ENCODE data around the gene AGAP2. TPM values are rescaled to one million over a fixed set of nuclear protein-coding genes. Genes with fewer than 3 reads are reported as not detected.
A peak's percentile ranks its signal among the peaks of the same experiment; 100 is the strongest.

AGAP2 gene
- total and polyA plus RNA-seq, 2 of the 13 experiments (the other 11 are each of a cell fraction or from before 2014, with no cell fraction given), result 0.38 to 0.45 TPM

- Histone ChIP-seq H3K4me1 (ENCODE audit: insufficient read depth, low read length) (peaks cover 43% of the 10 kb centered on the region), H3K4me2 (ENCODE audit: low read depth, low read length) (peak overlapping the region; percentile 80; the same call in 1 of the 2 replicates), H3K9me3 (ENCODE audit: low read length) (no peaks in the 10 kb centered on the region), H3K27ac (ENCODE audit: extremely low read length, insufficient read depth, low read length) (peak overlapping the region; percentile 30), H3K4me3 (replicated peaks in 1 of 3; ENCODE audit: insufficient read depth in 1 of 3, low read depth in 2 of 3, low read length in 3 of 3) (peak overlapping the region in 2 of 3 experiments; percentile 81 to 82; a peak in 2 of 6 replicates), H4K20me1 (ENCODE audit: insufficient read depth, low read length) (0 out of 2 replicates have a peak, but pooled peaks cover 5% of the 10 kb centered on the region), H3K27me3 (ENCODE audit: control insufficient read depth in 1 of 2, insufficient read depth in 2 of 2, low read length in 2 of 2) (no peaks in the 10 kb centered on the region; a peak in 1 of 5 replicates), H2AFZ (ENCODE audit: low read length) (no peak overlapping the region), H3K9ac (ENCODE audit: insufficient read depth, low read depth, low read length) (no peak overlapping the region), H3K79me2 (ENCODE audit: insufficient read depth, low read length) (peaks cover 24% of the 10 kb centered on the region), H3K36me3 (replicated peaks in 1 of 2; ENCODE audit: control insufficient read depth in 1 of 2, insufficient read depth in 2 of 2, low read length in 2 of 2) (peaks cover 8 to 15% of the 10 kb centered on the region in 2 experiments; a peak in 4 of 5 replicates)
- no TSS peak for BruUV-seq (replicated peaks)
- ChIA-PET CTCF (ENCODE audit: low intra/inter-chr PET ratio, low total read pairs) (no interaction called here), POLR2A (interaction anchor here (1.1 to 1.2 kb wide), 2 partner anchors 9 to 18 kb away, joined by 4 to 6 read pairs; partner anchors contain the start of genes EEF1AKMT3, METTL1 and TSPAN31)
- DNase-seq (ENCODE audit: low spot score), result no peak
- WGBS (ENCODE audit: low lambda C conversion rate), result 16% methylated on average over 1 of the region's 1 CpG
- FAIRE-seq, result no peak
- no peak for ATAC-seq
- in situ Hi-C loops (cut with HindIII; ENCODE audit: extremely low pct_ligation_motif_present, low pct_unique_long_range_greater_than_20kb) (no loop called here), intact Hi-C loops (cut with micrococcal nuclease; ENCODE audit: unreplicated experiment) (no loop called here)
- TF ChIP-seq ZNF737 (CRISPR knock-in tag; IDR thresholded peaks at IDR 0.05; ENCODE audit: borderline replicate concordance) (no peak), RARA (CRISPR knock-in tag; IDR thresholded peaks at IDR 0.05) (no peak), ZNF609 (CRISPR knock-in tag; IDR thresholded peaks at IDR 0.05; ENCODE audit: borderline replicate concordance) (no peak), TCF7L2 (IDR thresholded peaks at IDR 0.05; ENCODE audit: low read depth, low read length) (no peak), U2AF1 (optimal IDR thresholded peaks at IDR 0.05; ENCODE audit: low read depth, low read length) (no peak), KDM2A (CRISPR knock-in tag; IDR thresholded peaks at IDR 0.05; ENCODE audit: borderline replicate concordance, low read depth) (no peak), RNF219 (CRISPR knock-in tag; IDR thresholded peaks at IDR 0.05) (no peak), HNRNPLL (IDR thresholded peaks at IDR 0.05; ENCODE audit: low read depth, low read length, poor library complexity, severe bottlenecking) (no peak), IKZF4 (CRISPR knock-in tag; IDR thresholded peaks at IDR 0.05; ENCODE audit: borderline replicate concordance, low read depth, not compliant biosample characterization) (no peak), PPARG (CRISPR knock-in tag; conservative IDR thresholded peaks at IDR 0.05) (no peak), GLI4 (CRISPR knock-in tag; IDR thresholded peaks at IDR 0.05; ENCODE audit: borderline replicate concordance) (no peak), ARID2 (CRISPR knock-in tag; IDR thresholded peaks at IDR 0.05; ENCODE audit: borderline replicate concordance) (no peak)
Observed at GRCh38 chr12:57753756-57754337, 15.3 kb upstream of the AGAP2 start.
